Subcutaneous adipose tissue (tissue), 4 donors: ENCODE measurements around the gene MTERF4. TPM values are rescaled to one million over a fixed set of nuclear protein-coding genes. Genes with fewer than 3 reads are reported as not detected.

Experiments
- CTCF ChIP-seq: fragments of 450-650 bp; IDR thresholded peaks from one replicate; pipeline ENCODE4 v1.5.1; 2016; ENCODE audit warnings: low read depth, mild to moderate bottlenecking, control low read depth, antibody characterized with exemption, moderate library complexity
- total RNA-seq, 4 donors: library from RNA; depleted of rRNA; stranded (reverse); fragments of >200 nt; gene quantifications; one replicate each; pipeline ENCODE4 v1.1.0, GENCODE V29; 2016

MTERF4 gene
- total RNA-seq, 4 donors from 2014 or later = 31.6 to 45.2 (median 38.4) TPM

GRCh38 chr2:241073166-241074064, 28.7 kb downstream of the MTERF4 start:
- no peak for TF ChIP-seq CTCF

GRCh38 chr2:241072553-241073165, 29.4 kb downstream of the MTERF4 start:
- TF ChIP-seq CTCF = no peak

- TF ChIP-seq CTCF = no peak
Measured at GRCh38 chr2:241072151-241072550, 29.9 kb downstream of the MTERF4 start.

DNA sequence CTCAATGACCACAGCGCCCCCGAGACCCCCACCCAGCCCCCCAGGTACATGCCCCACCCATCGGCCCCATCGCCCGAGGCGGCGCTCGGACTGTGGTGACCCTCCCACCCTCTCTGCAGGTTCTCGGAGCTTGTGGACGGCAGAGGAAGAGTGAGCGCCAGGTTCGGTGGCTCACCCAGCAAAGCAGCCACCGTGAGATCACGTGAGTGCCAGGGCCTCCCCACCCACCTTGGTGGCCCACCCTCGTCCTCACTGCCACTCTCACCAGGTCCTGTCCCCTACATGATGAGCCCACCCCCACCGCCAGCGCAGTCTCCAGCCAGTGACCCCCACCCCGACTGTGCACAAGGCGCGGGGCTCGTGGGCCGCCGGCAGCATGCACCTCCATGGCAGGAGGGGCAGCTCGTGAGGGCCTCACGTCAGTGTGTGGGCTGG, 30.4 kb downstream of the MTERF4 start:
- no peak for TF ChIP-seq CTCF

GRCh38 chr2:241070811-241071676, 31.0 kb downstream of the MTERF4 start:
- no peak for TF ChIP-seq CTCF

- TF ChIP-seq CTCF = no peak
Measured at GRCh38 chr2:241070361-241070760, 31.7 kb downstream of the MTERF4 start.
